HPDE6-E6E7 (cell line): ENCODE data around the gene TCEAL8.

Experiments
- DNase-seq: peaks from one replicate; pipeline ENCODE4 v3.0.0; 2011; ENCODE audit warnings: missing footprints; ENCODE audit errors: extremely low spot score

Gene TCEAL8

DNA sequence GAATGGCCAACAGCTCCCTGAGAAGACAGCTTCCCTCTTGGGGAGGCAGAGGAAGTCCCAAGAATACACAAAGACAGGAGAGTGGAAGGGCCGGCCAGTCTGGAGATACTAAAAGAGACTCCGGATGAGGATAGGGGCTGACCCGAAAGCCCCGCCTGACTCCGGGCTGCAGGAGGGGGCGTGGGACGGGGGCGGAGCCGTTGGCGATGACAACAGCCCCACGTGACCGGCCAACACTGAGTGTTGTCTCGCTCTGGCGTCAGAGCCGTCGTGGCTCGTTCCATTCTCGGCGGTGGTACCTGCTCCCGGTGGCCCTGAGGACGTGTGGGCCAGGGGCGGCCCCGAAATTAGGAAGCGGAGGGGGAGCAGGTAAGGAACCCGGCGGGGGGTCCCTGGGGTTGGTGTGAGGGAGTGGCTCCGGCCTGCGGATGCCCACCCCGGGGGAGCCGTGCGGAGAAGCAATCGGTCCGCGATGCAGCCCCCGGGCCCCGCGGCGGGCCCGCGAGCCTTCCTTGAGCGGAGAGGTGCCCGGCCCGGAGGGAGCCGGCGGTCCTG, 40.0 kb downstream of the TCEAL8 start, which contains the start of gene BEX4:
TSS of gene BEX4 (plus strand) at position 239 of the 555 bp plus-strand sequence. CDS start 1,046 bp downstream, outside the sequence.
- peak; percentile 41 for DNase-seq

DNA sequence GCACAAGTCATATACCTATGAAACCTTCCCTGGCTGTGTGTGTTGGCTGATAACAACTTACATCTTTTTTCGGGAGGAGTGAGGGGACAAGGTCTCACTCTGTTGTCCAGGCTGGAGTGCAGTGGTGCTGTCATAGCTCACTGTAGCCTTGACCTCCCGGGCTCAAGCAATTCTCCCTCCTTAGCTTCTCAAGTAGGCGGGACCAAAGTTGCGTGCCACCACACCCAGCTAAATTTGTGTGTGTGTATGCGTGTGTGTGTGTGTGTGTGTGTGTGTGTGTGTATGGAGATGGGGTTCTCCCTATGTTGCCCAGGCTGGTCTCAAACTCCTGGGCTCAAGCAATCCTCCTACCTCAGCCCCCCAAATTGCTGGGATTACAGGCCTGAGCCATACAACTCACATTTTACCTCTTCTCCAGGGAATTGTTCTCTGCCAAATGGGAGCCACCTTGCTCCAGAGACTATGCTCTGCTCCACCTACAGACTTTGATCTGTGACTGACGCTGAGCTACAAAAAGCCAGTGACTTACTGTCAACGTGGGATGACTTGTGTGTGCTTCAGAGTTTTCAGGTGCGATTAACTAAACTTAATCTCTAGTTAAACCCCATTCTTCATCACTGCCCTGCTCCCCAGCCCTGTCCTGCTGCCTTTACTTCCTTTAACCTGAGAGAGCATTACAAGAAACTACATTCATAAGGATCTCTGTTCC, 42.1 kb downstream of the TCEAL8 start:
- no peak for DNase-seq

DNA sequence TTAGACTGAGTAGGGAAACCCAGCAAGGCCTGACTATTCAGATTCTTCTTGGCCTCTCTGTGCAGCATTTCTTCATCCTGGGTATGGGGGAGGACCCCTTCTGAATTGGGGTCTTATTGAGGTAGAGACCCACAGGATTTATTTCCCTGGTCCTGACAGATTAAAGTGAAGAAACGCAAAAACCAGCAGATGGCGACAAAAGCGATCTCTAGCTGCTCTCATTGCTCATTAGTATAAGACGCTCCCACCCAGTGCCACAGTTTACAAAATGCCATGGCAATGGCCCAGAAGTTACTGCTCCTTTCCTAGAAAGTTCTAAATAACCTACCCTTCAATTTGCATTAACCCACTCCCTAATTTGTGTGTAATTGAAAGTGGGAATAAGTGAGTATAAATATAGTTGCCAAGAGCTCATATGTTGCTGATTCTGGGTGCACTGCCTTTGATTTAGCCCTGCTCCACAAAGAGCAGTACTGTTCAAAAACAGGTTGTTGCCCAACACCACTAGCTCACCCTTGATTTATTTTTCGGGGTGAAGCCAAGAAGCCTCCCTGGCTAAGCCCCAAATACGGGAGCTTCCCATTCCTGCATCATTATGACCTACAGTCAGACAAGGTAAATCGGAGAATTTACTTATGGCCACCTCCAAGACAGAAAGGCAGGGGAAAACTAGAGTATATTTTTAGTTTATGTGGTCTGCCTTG, 43.8 kb downstream of the TCEAL8 start:
- DNase-seq, result no peak

DNA sequence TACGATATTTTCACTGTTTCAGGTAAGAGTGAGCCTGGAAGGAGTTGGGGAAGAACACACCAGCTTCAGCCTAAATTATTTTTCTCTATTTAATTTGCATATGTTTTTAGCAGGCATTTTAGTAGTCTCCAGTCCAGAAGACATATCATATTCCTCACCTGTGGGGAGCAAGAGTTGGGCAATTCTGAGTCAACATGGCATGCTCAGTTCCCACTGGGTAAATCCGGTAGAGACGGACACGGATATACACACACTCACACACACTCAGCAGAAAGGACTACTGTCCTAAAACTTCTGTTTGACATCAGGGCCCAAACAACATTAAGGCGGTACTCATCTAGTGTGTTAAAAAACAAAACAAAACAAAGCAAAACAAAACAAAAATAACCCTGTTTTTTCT, 44.9 kb downstream of the TCEAL8 start:
- no peak for DNase-seq
